Fibroblast of skin of left quadriceps (primary cell): Measurements from ENCODE around the gene NAXE.
"Not testable (repeated sequence)": the region's sequence is repeated elsewhere in the genome, so short reads cannot be mapped to it uniquely, and the experiment has no call there.

ENCODE experiments used
- DNase-seq, 2 experiments: peaks; one replicate each; pipeline ENCODE4 v3.0.0-alpha.2; 2013; ENCODE audit warnings: low read depth in 2 of 2

The NAXE gene

GRCh38 chr1:156591432-156592157, at the start of gene NAXE:
TSS of gene NAXE (plus strand) at chr1:156591776. CDS start at chr1:156591805, 29 bp downstream.
- no peak for DNase-seq

DNA sequence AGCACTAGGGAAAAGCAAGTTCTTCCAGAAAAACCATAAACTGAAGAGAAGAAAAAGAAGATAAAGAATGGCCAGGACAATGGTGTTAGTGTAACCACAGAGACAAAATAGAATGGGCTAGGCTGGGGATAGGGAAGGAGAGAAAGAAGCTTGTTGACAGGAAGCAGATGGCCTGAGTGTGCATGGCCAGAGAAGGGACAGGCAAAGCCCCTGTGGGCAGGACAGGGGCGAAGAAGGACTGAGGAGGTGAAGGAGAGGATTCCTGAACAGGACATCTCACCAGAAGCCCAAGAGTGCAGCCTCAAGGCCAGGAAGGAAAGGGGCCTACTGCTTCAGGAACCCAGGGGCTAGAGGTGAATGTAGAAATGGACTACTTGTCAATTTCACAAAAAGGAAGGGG, 48.5 kb upstream of the NAXE start:
- DNase-seq = no peak

DNA sequence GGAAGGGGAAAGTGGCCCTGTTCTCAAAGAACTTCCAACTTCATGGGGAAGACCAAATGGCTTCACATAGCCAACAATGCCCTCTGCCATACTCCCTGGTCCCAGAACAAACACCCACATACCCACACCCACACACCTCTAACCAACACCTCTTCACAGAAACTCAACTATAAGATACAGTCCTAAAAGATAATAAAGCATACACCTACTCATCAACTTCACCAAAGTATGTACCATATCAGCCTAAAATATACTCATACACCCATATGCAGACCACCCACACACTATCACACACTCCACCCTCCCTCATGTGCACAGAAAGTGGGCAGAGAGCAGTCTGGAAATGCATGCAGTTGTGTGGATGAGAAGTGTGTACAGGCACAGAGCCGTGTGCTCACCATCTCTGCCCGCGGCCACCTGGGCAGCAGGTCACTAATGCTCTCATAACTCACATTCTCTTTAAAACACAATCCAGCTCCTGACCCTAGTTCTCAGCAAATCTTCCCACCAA, 46.9 kb upstream of the NAXE start:
- no peak for DNase-seq

DNA sequence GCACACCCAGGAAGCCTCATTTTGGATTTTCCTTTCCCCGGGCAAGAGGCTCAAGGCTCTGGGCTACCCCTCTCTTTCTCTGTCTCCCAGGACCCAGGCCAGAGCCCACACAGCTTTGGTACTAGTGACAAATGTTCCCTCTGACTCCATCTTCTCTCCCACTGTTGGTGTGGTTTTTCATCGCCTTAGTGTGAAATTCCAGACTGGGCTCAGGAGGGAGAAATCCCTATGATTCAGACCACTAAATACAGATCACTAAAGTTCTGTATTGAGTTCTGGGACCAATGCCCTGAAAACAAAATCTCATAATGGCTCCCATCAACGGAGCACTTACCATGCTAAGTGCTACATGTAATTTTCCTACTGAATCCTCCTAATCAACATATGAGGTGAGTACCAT, 45.3 kb upstream of the NAXE start:
- no peak for DNase-seq

DNA sequence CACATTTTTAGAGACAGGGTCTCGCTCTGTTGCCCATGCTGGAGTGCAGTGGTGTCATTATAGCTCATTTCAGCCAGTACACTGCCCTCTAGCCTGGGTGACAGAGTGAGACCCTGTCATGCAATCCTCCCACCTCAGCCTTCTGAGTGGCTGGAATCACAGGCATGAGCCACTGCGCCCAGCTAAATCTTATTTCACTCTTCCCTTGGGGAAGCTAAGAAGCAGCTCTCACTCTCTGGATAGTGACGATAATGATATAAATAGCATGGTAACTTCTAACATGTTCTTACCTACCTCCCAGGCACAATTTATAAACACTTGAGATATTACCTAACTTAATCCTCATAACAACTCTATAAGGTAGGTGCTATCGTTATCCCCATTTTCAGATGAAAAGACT, 44.1 kb upstream of the NAXE start:
- no peak for DNase-seq

DNA sequence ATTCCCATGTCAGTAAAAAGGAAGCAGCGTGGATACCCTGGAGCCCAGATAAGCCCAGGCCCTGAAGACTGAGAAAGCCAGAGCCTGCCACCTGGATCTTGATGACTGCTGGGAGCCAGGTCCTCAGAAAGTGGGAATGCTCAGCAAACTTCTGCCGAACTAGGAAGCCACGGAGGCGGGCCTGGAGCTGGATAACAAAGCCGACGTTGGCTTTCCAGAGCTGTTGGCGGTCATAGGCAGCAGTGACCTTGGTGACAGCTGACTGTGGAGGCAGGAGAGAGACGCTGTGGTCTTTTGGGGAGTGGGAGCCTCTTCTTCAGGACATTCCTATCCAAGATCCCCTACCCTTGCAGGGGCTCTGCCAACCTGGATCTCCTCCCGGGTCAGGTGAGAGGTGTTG, 43.6 kb upstream of the NAXE start:
- DNase-seq = no peak

GRCh38 chr1:156549390-156549789, 42.2 kb upstream of the NAXE start:
- DNase-seq = no peak

DNA sequence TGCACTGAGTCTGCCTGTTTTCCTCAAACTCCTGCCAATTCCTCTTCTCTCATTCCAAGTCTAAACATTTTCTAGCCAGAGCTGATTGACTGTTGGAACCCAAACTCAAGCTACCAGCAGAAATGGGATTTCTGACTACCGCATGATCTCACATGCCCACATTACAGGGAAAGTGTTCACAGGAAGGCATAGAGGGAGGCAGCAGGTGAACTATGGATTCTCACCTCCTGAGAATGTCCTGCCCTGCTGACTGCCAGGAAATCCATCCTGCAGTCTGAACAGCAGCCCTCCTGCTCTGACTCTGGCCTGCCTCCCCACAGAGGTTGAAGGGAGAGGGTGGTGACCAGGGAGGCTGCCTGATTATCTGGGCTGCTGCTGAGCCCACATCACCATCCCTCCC, 41.7 kb upstream of the NAXE start:
- DNase-seq = no peak

DNA sequence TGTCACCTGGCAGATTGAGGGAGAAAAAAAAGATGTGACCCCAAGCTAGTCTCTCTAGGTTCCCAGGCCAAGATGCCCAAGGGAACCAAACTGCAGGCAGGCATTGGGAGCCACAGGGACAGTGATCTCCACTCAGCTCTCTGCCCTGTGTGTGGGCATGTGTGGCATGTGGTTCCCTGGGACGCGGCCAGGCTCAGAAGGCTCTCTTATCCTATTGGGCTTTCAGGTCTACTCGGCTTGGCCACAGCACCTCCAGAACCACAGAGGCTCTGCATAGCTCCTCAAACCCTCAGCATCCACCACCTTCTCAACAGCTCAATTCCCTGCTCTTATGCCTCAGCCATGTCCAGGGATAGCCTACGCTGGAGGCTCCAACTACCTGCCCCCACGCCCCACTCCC, 41.2 kb upstream of the NAXE start:
- no peak for DNase-seq

GRCh38 chr1:156551066-156551643, 40.4 kb upstream of the NAXE start:
- no peak for DNase-seq

GRCh38 chr1:156551869-156552268, 39.7 kb upstream of the NAXE start:
- DNase-seq = no peak

GRCh38 chr1:156552518-156552917, 39.1 kb upstream of the NAXE start:
- no peak for DNase-seq

- not testable (repeated sequence) for DNase-seq
These were observed 38.6 kb upstream of the NAXE start for GRCh38 chr1:156552937-156553336.

DNA sequence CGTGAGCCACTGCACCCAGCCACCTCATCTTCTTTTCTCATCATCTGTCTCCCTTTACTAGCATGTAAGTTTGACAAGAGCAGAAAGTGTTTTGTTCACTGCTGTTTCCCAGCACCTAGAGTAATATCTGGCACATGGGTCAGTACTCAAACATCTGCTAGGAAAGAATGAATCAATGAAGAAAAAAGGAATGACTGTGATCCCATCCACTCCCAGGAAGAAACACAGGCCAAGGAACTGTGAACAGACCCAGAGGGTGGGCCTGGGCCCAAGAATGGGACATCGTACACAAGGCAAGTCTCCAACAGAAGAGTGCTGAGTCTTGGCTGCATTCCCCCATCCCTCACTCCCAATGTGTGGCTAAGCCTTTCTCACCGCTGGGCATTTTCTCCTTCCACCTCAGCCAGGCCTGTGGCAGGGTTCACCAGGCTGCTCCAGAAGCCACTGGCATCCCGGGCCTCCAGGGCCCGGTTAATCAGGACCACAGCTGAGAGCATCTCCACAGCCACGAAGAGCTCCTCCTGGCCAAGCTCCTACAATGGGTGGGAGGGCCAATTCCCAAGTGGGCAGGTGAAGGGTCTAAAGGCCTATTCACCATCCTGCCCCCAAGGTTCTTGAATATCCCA, 37.6 kb upstream of the NAXE start:
- no peak for DNase-seq

- DNase-seq = no peak
These were observed 36.6 kb upstream of the NAXE start for GRCh38 chr1:156554971-156555370.

- DNase-seq = no peak
These were observed 35.9 kb upstream of the NAXE start for GRCh38 chr1:156555715-156556114.

- no peak for DNase-seq
These were observed 35.2 kb upstream of the NAXE start for GRCh38 chr1:156556354-156556753.

DNA sequence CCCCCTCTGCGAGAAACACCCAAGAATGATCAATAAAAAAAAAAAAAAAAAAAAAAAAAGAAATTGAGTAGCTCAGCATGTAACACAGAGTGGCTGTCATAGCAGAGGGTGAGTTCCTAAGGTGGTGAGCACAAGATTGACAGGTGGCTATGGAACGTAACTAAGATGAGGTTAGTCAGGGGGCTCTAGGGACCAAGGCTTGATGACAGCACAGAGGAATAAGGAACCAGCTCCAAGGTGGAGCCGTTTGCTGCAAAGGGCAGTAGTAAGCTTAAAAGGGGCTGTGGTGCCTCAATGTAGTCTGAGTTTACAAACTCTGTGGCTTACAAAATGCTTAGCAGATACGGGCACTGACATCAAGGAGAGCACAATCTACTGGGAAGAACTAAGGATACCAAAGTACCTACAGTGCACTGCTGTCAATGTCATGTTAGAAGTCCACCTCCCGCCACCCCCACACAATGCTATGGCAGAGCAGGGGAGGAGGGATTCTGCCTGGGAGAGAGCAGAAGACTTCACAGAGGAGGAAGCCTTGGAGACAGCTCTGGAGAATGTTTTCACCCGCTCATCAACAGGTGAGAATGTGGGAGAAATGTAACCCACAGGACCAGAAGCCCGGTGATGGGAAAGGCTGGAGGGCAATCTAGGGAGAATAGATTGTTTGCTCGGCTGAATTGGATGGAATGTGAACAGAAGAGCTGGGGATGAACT, 32.3 kb upstream of the NAXE start:
- no peak for DNase-seq

- no peak for DNase-seq
These were observed 31.7 kb upstream of the NAXE start for GRCh38 chr1:156559797-156560385.

DNA sequence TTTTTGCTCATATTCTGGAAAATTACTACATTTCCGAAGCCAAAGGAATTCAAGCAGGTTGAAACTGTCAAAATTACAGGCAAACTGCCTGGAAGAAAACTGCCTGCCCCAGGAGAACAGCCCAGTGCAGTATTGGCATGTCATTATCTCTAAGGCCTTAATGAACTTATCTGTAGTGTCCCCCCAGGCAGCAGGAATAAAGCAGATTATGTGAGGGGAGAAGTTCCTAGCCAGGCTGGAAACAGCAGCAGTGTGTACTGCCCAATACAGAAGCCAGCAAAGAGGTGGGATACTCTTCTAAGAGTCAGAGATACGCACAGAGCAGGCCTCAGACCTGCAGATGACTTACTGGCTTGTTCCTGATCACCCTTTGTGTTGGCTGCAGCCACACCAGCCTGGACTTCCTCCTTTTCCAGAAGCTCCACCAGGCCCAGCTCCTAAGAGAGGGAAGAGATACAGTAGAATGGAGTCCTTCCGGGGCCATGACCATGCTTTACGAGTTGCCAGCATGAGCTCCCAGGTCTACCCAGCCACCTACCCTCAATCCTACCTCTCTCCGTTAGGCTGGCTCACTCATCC, 30.9 kb upstream of the NAXE start:
- no peak for DNase-seq

DNA sequence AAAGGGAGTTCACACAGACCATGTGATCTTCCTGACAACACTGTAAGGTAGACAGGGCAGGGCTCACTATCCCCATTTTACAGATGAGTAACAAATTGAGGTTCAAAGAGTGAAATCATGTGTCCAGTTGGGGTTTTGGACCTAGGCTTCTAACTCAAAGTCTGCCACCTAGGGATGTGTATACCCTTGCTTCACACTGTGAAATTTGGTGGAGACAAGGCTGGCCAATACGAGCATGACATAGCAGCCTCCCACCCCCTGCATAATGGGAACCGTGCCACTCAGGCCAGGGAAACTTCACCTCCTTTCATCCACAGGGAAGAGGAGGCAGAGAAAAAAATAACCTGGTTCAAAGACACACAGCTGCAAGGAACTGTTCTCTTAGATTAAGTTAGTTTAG, 26.1 kb upstream of the NAXE start:
- DNase-seq = no peak

GRCh38 chr1:156566436-156566835, 25.1 kb upstream of the NAXE start:
- no peak for DNase-seq
